ENCODE results near the gene GCNT2.

- TF ChIP-seq POLR2AphosphoS5 (IDR thresholded peaks at IDR 0.05), result no peak
- TF ChIP-seq POLR2A (IDR thresholded peaks at IDR 0.05), result no peak
These were observed 103.7 kb downstream of the GCNT2 start for GRCh38 chr6:10624836-10625235.

Data from upper lobe of left lung (tissue), 4 donors.